Measurements from ENCODE around the gene STMND1. TPM values are rescaled to one million over a fixed set of nuclear protein-coding genes. Genes with fewer than 3 reads are reported as not detected.

The STMND1 gene
- polyA plus RNA-seq, 5 donors: 1.2 to 6.5 (median 4.4) TPM

- no peak for DNase-seq
Observed at GRCh38 chr6:17157617-17158016, 55.8 kb downstream of the STMND1 start.

- DNase-seq: no peak
Observed at GRCh38 chr6:17159240-17159639, 57.4 kb downstream of the STMND1 start.

DNA sequence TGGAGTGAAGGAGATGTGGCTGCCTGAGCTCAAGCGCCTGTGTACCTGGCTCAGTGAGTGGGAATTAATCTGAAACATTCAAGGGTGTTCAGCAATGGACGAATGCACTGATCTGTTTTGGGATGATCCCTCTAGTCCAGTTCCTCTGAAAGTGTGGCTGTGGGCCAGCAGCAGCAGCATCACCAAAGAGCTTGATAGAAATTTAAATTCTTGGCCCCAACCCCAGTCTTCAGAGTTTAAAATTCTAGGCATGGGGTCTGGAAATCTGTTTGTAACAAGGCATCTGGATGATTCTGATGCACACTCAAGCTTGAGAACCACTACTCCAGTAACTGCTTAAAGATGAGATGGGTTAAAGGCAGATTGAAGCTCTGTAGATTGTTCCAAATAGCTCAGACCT lies 59.2 kb downstream of the STMND1 start:
- peak in 1 of 2 donors; percentile 32 for DNase-seq

DNA sequence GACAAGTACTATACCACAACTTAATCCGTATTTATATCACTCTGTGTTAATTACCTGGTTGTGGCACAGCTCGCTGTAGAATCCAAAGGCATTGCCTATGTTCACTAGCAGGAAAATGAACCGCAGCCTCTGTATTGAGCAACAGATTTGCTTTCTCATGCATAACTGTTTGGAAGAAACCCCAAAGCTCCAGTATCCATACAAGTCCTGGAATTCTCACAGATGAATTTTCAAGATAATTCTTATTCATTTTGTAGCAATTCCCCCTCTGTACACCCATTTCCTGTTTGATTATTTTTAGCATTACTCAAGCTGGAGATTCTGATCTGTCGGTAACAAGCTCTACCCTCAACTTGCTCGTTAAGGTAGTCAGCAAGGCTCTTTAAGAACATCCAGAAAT lies 63.5 kb downstream of the STMND1 start:
- DNase-seq: no peak

DNA sequence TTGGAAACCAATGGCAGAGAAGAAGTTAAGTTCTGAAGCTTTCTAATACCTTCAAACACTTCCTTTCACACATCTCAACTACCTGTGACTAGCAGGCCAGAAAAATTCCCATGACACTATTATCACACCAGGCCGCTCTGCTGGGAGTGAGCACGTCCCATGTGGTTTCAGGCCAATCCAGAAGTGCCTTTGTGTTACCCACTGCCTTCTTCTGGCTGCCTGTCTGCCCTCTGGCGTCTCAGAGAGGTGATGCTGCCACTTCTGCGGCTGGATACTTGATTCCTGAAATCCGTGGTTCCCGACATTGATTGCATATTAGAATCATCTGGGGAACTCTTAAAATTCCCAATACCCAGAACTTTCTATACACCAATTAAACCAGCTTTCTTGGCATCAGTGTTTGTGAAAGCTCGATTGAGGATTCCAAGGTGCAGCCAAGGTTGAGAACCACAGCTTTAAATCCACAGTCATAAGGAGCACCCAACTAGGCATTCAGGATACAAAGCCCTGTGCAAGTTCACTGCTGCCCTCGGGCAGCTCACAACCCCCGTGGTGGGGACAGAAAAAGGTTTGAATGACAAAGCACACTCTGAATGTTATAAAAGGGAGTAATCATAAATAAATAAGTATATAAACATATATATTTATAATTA lies 65.6 kb downstream of the STMND1 start:
- no peak for DNase-seq

GRCh38 chr6:17169291-17169690 lies 67.4 kb downstream of the STMND1 start:
- no peak for DNase-seq

DNA sequence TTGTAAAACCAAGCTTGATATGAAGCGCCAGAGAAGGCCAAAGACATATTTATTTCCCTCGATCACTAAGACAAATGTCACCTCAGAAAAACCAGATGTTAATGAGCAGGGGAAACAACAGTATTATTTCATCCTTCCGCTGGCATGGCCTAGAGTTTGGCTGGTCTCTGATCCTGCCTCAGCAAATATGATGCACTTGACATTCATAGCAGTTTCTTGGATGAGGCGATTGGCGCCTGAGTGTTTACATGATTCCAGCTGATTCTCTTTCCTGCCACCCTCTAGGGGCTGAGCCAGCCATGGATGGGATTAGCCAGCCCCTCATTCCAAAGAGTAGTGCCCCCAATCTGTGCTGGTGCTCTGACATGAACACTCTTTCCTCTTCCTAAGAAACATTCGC lies 67.9 kb downstream of the STMND1 start:
- no peak for DNase-seq

DNA sequence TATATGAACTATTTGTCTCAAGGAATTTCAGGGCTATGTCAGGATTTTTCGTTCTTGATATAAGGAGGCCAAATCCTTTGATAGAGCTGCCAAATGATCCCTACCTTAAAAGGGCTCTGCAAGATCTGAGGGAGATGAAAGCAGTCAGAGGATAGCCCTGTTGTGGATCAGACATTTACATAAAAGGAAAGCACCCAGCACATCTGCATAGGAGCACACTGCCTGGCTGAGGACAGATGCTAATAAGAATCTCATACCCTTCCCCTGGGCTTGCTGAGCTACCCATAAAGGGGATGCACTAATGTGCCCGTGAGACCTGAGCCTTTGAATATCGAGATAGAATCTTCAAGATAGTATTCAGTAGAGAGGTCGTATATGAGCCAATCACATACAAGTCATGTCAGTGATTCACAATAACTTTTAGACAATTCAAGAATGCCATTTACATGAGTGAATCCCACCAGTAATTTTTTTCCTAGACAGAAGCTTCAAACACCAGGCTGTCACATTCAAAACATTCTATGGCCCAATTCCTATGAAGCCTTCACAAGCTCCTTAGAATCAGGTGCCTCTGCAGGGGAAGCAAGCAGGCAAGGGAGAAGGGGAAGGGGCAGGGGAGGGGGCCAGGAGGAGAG lies 71.1 kb downstream of the STMND1 start:
- no peak for DNase-seq

DNA sequence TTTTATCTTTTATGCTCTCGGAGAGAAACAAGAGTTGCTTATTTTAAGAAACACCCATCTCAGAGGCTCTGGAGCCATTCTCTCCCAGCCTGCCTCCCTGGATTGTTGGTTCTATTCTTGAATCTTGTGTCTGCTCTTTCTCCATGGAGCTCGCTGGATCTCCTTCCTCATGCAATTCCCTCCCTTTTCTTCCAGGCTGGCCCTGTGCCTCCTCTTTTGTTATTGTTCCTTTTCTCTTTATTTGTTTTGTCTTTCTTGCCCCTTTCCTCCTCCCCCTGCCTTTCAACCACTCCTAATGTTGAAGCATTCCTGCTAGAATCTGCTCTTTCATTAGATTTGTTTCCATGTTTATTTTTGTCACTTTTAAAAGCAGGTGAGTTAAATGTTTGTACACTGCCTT lies 76.5 kb downstream of the STMND1 start:
- DNase-seq: no peak

- no peak for DNase-seq
Observed at GRCh38 chr6:17178754-17179529, 77.1 kb downstream of the STMND1 start.

GRCh38 chr6:17179530-17180073 lies 77.8 kb downstream of the STMND1 start:
- no peak for DNase-seq

Other genes starting within 250 kb of the STMND1 start
- 10 to 100 TPM in 1 of 5 donors, 1 to 10 TPM in 4; 3.1 to 14.2 (median 4.9) TPM for gene RBM24, start 179.3 kb downstream of the STMND1 start, polyA plus RNA-seq (ENCODE audit: insufficient read depth in 1 of 5, insufficient read length in 5 of 5, low replicate concordance in 1 of 5)

Data from right lung (tissue), 5 donors.